IMR-90 (cell line): ENCODE results near the gene DRICH1. TPM values are rescaled to one million over a fixed set of nuclear protein-coding genes. Genes with fewer than 3 reads are reported as not detected.

Experiments
- ATAC-seq: fragments of 200-7000 bp; cut with Tn5 transposase; 2 replicates; pipeline ENCODE4 v1.9.1; 2020; ENCODE audit warnings: low read depth, mild to moderate bottlenecking, moderate library complexity
- BruUV-seq: library from RNA; stranded (reverse); fragments of 400-500 nt; replicated peaks from 2 replicates; lab custom pipeline; 2021; lab: Mats Ljungman, UMichigan
- CTCF ChIA-PET: fragments of 300-600 bp; formaldehyde crosslinking; extraction: SDS; loops from one replicate; lab custom pipeline; 2021; ENCODE audit warnings: antibody characterized with exemption; lab: Yijun Ruan, JAX
- POLR2A ChIA-PET: fragments of 300-600 bp; sonication (Branson Sonifier 250); formaldehyde crosslinking; loops from one replicate; lab custom pipeline; 2022; ENCODE audit warnings: antibody characterized with exemption; ENCODE audit not compliant: unreplicated experiment; lab: Charles Lee
- DNase-seq: peaks from one replicate; pipeline ENCODE4 v3.0.0; 2013
- H2AFZ ChIP-seq: replicated peaks from 2 replicates; pipeline ENCODE3; 2013; ENCODE audit warnings: low read length, mild to moderate bottlenecking; ENCODE audit not compliant: poor library complexity
- H2AK5ac ChIP-seq: 2 replicates; pipeline ENCODE4 v1.6.1; 2013; ENCODE audit warnings: low read depth, low read length, inconsistent platforms
- H2AK9ac ChIP-seq: replicated peaks from 2 replicates; pipeline ENCODE3; 2013; ENCODE audit warnings: mild to moderate bottlenecking, low read depth, low read length, moderate library complexity; ENCODE audit not compliant: poor library complexity
- H2BK120ac ChIP-seq: 2 replicates; pipeline ENCODE4 v1.6.1; 2013; ENCODE audit warnings: low read depth, low read length, inconsistent platforms
- H2BK15ac ChIP-seq: 3 replicates; pipeline ENCODE4 v1.6.1; 2013; ENCODE audit warnings: low read depth, low read length, inconsistent platforms
- H2BK20ac ChIP-seq: 2 replicates; pipeline ENCODE4 v1.6.1; 2013; ENCODE audit warnings: low read depth, mild to moderate bottlenecking, inconsistent platforms, low read length, moderate library complexity
- H2BK5ac ChIP-seq: 2 replicates; pipeline ENCODE4 v1.6.1; 2013; ENCODE audit warnings: mild to moderate bottlenecking, low read depth, low read length, inconsistent platforms; ENCODE audit not compliant: poor library complexity, severe bottlenecking
- H3K14ac ChIP-seq: replicated peaks from 2 replicates; pipeline ENCODE4 v1.6.1; 2013; ENCODE audit warnings: low read depth, low read length, inconsistent platforms
- H3K18ac ChIP-seq: 2 replicates; pipeline ENCODE4 v1.6.1; 2013; ENCODE audit warnings: low read depth, low read length, control low read depth
- H3K23ac ChIP-seq: 2 replicates; pipeline ENCODE4 v1.6.1; 2013; ENCODE audit warnings: low read depth, low read length, inconsistent platforms
- H3K27ac ChIP-seq: 2 replicates; pipeline ENCODE4 v1.5.1; 2013; ENCODE audit warnings: mild to moderate bottlenecking, control low read depth, low read length; ENCODE audit not compliant: insufficient read depth
- H3K27me3 ChIP-seq: 2 replicates; pipeline ENCODE4 v1.6.1; 2013; ENCODE audit warnings: low read length; ENCODE audit not compliant: control insufficient read depth, insufficient read depth
- H3K36me3 ChIP-seq: 2 replicates; pipeline ENCODE4 v1.6.1; 2013; ENCODE audit warnings: low read length, mixed read lengths; ENCODE audit not compliant: control insufficient read depth, insufficient read depth
- H3K4ac ChIP-seq: 2 replicates; pipeline ENCODE4 v1.6.1; 2013; ENCODE audit warnings: low read depth, low read length, inconsistent platforms
- H3K4me1 ChIP-seq: 2 replicates; pipeline ENCODE4 v1.6.1; 2013; ENCODE audit warnings: low read length, mixed read lengths; ENCODE audit not compliant: control insufficient read depth, insufficient read depth
- H3K4me2 ChIP-seq: 2 replicates; pipeline ENCODE4 v1.6.1; 2013; ENCODE audit warnings: low read depth, mild to moderate bottlenecking, control low read depth, low read length, moderate library complexity
- H3K4me3 ChIP-seq: 2 replicates; pipeline ENCODE4 v1.5.1; 2013; ENCODE audit warnings: low read depth, mild to moderate bottlenecking, control low read depth, low read length, moderate library complexity; ENCODE audit not compliant: insufficient read depth
- H3K56ac ChIP-seq: 2 replicates; pipeline ENCODE4 v1.6.1; 2013; ENCODE audit warnings: low read length, inconsistent platforms; ENCODE audit not compliant: insufficient read depth; ENCODE audit errors: extremely low read depth
- H3K79me1 ChIP-seq, 2 experiments: 2 replicates each; pipeline ENCODE4 v1.6.1; 2013; ENCODE audit warnings: low read length in 2 of 2, inconsistent platforms in 1 of 2, low read depth in 1 of 2
- H3K9ac ChIP-seq: 2 replicates; pipeline ENCODE4 v1.6.1; 2013; ENCODE audit warnings: low read depth, low read length, control low read depth
- H3K9me1 ChIP-seq: 2 replicates; pipeline ENCODE4 v1.6.1; 2013; ENCODE audit warnings: low read length, inconsistent platforms; ENCODE audit not compliant: insufficient read depth
- H3K9me3 ChIP-seq: 2 replicates; pipeline ENCODE4 v1.6.1; 2013; ENCODE audit warnings: low read length; ENCODE audit not compliant: control insufficient read depth, insufficient read depth
- H4K20me1 ChIP-seq: 2 replicates; pipeline ENCODE4 v1.6.1; 2013; ENCODE audit warnings: low read length, inconsistent platforms; ENCODE audit not compliant: insufficient read depth
- H4K5ac ChIP-seq: 2 replicates; pipeline ENCODE4 v1.6.1; 2013; ENCODE audit warnings: mild to moderate bottlenecking, low read depth, low read length, control low read depth
- H4K8ac ChIP-seq, 2 experiments: 2 replicates each; pipeline ENCODE4 v1.6.1; 2013; ENCODE audit warnings: low read depth in 2 of 2, low read length in 2 of 2, control low read depth in 1 of 2, inconsistent platforms in 1 of 2
- H4K91ac ChIP-seq: 2 replicates; pipeline ENCODE4 v1.6.1; 2013; ENCODE audit warnings: low read depth, low read length, inconsistent platforms; ENCODE audit not compliant: insufficient read depth
- MXI1 ChIP-seq: IDR thresholded peaks from 2 replicates; pipeline ENCODE4 v1.6.1; 2012; ENCODE audit warnings: low read depth, mild to moderate bottlenecking, low read length, moderate library complexity, borderline replicate concordance
- SMC3 ChIP-seq: fragments of 150-350 bp; IDR thresholded peaks from 2 replicates; pipeline ENCODE4 v1.6.1; 2016; ENCODE audit warnings: low read depth, mild to moderate bottlenecking, antibody characterized with exemption, low read length, moderate library complexity
- WGBS, 2 experiments: methylation state at CpG; one replicate each; pipeline versions ENCODE4 v1.1.5 to v1.1.7; 2013; ENCODE audit warnings: missing lambda C conversion rate in 2 of 2; ENCODE audit not compliant: insufficient read length in 1 of 2; ENCODE audit errors: extremely low coverage in 2 of 2; 5-methylcytosine and 5-hydroxymethylcytosine counted together
- dilution Hi-C: fragments of 300-500 bp; cut with HindIII; formaldehyde crosslinking; loops from one replicate; pipeline ENCODE4 v1.14.3; 2018; ENCODE audit warnings: low sequenced_read_pairs; ENCODE audit not compliant: unreplicated experiment
- in situ Hi-C: fragments of 300-500 bp; cut with MboI; formaldehyde crosslinking; loops from 3 replicates; pipeline ENCODE4 v1.14.3; 2019; ENCODE audit warnings: low sequenced_read_pairs, inconsistent platforms, mixed read lengths
- intact Hi-C: fragments of 100-400 bp; cut with micrococcal nuclease; formaldehyde crosslinking; loops from 2 replicates; pipeline ENCODE4 v1.10.0; 2022
- polyA plus RNA-seq, 3 experiments: library from polyadenylated mRNA; depleted of rRNA; stranded (reverse); fragments of >200 nt; gene quantifications; 2 replicates each; pipeline ENCODE4 v1.2.3, GENCODE V29; 2012; ENCODE audit warnings: low replicate concordance in 1 of 3
- total RNA-seq: library from RNA; depleted of rRNA; stranded (reverse); fragments of >200 nt; gene quantifications from 2 replicates; pipeline ENCODE4 v1.2.3, GENCODE V29; 2012

The DRICH1 gene
- total and polyA plus RNA-seq, 2 of the 4 experiments (the other 2 are of a cell fraction) = 0.14 TPM; not detected in 1

- H3K9me1 ChIP-seq = peaks cover 5% of the 10 kb centered on the region; the same call in 1 of the 2 replicates
- no peak overlapping the region for H4K8ac ChIP-seq
- H2BK120ac ChIP-seq = no peak overlapping the region
- no peak overlapping the region for H2BK20ac ChIP-seq
- H3K9ac ChIP-seq = no peak overlapping the region
- no CpG with 5 or more reads among the region's 8 CpGs for WGBS, 2 experiments
- intact Hi-C loops = no loop called here
- peaks cover 1% of the 10 kb centered on the region; the same call in 1 of the 2 replicates for H3K36me3 ChIP-seq
- no peaks in the 10 kb centered on the region for H3K79me1 ChIP-seq
- no peak overlapping the region for H3K4me3 ChIP-seq
- H3K27me3 ChIP-seq = no peaks in the 10 kb centered on the region
- H2BK5ac ChIP-seq = no peak overlapping the region
- ChIA-PET CTCF (no interaction called here), POLR2A (no interaction called here)
- in situ Hi-C loops = no loop called here
- dilution Hi-C loops = no loop called here
- no peak for DNase-seq
- no peaks in the 10 kb centered on the region for H3K4me1 ChIP-seq
- no peak overlapping the region for H3K18ac ChIP-seq
- H3K4me2 ChIP-seq = no peak overlapping the region
- no peak overlapping the region for H2AK9ac ChIP-seq
- H3K4ac ChIP-seq = no peak overlapping the region
- no peak overlapping the region for H2AFZ ChIP-seq
- no peak overlapping the region for H2AK5ac ChIP-seq
- H3K56ac ChIP-seq = no peak overlapping the region
- H2BK15ac ChIP-seq = no peak overlapping the region
- no peak for TF ChIP-seq MXI1
- no peak for TF ChIP-seq SMC3
- BruUV-seq = no TSS peak
- H3K14ac ChIP-seq = no peak overlapping the region
- no peak overlapping the region for H4K5ac ChIP-seq
- H4K20me1 ChIP-seq = no peaks in the 10 kb centered on the region; the same call in 1 of the 2 replicates
- H3K27ac ChIP-seq = no peak overlapping the region
- ATAC-seq = no peak
- no peaks in the 10 kb centered on the region for H3K9me3 ChIP-seq
- H3K23ac ChIP-seq = no peak overlapping the region
- H4K91ac ChIP-seq = no peak overlapping the region
These were observed 20.6 kb upstream of the DRICH1 start for GRCh38 chr22:23652711-23653110.
